BLaER1 treated with 17β-estradiol and CSF1 and Interleukin-3, amounts not matched to agents 10 nM and 100 nM (cell line): ENCODE data around the gene LRBA.
"Not testable (repeated sequence)": the region's sequence is repeated elsewhere in the genome, so short reads cannot be mapped to it uniquely, and the experiment has no call there.

Experiments
- H3K27ac ChIP-seq, 11 experiments: shearing (Covaris generic); formaldehyde crosslinking; 2 replicates each; pipeline ENCODE4 v1.8.1; 2022
- H3K27me3 ChIP-seq, 11 experiments: shearing (Covaris generic); formaldehyde crosslinking; 2 replicates each; pipeline ENCODE4 v1.8.1; 2022
- H3K36me3 ChIP-seq, 11 experiments: shearing (Covaris generic); formaldehyde crosslinking; 2 replicates each; pipeline ENCODE4 v1.8.1; 2022
- H3K4me1 ChIP-seq, 10 experiments: shearing (Covaris generic); formaldehyde crosslinking; 2 replicates each; pipeline ENCODE4 v1.8.1; 2022
- H3K4me2 ChIP-seq, 11 experiments: shearing (Covaris generic); formaldehyde crosslinking; 2 replicates each; pipeline ENCODE4 v1.8.1; 2022
- H3K4me3 ChIP-seq, 10 experiments: shearing (Covaris generic); formaldehyde crosslinking; 2 replicates each; pipeline ENCODE4 v1.8.1; 2022
- H3K9ac ChIP-seq, 11 experiments: shearing (Covaris generic); formaldehyde crosslinking; 2 replicates each; pipeline ENCODE4 v1.8.1; 2022
- H3K9me3 ChIP-seq, 11 experiments: shearing (Covaris generic); formaldehyde crosslinking; replicated peaks in 1 of 11; 2 replicates each; pipeline ENCODE4 v1.8.1; 2022
- H4K20me1 ChIP-seq, 11 experiments: shearing (Covaris generic); formaldehyde crosslinking; 2 replicates each; pipeline ENCODE4 v1.8.1; 2022
- Cebpa-rat ChIP-seq, 11 experiments: shearing (Covaris generic); IDR thresholded peaks; 2 replicates each; pipeline ENCODE4 v1.8.1; 2022

LRBA gene

GRCh38 chr4:150515135-150515534 lies 499.9 kb downstream of the LRBA start:
- H3K9ac ChIP-seq, result no peak overlapping the region
- no peaks in the 10 kb centered on the region for H3K36me3 ChIP-seq
- no peak overlapping the region for H3K4me3 ChIP-seq
- no peaks in the 10 kb centered on the region for H3K27me3 ChIP-seq
- no peaks in the 10 kb centered on the region for H4K20me1 ChIP-seq
- no peaks in the 10 kb centered on the region for H3K9me3 ChIP-seq
- no peak overlapping the region for H3K4me2 ChIP-seq
- no peak overlapping the region for H3K27ac ChIP-seq
- no peaks in the 10 kb centered on the region for H3K4me1 ChIP-seq
- TF ChIP-seq Cebpa-rat (IDR thresholded peaks at IDR 0.05), result no peak

- Histone ChIP-seq H3K9ac (no peak overlapping the region), H3K4me3 (no peak overlapping the region), H3K36me3 (no peaks in the 10 kb centered on the region), H3K4me2 (no peak overlapping the region), H3K4me1 (no peaks in the 10 kb centered on the region), H3K27ac (no peak overlapping the region), H4K20me1 (no peaks in the 10 kb centered on the region), H3K9me3 (no peaks in the 10 kb centered on the region), H3K27me3 (no peaks in the 10 kb centered on the region)
- TF ChIP-seq Cebpa-rat (IDR thresholded peaks at IDR 0.05), result no peak
These were observed 500.4 kb downstream of the LRBA start for GRCh38 chr4:150514709-150515108.

- H3K27ac ChIP-seq, result no peak overlapping the region
- no peak overlapping the region for H3K4me2 ChIP-seq
- H3K4me3 ChIP-seq, result no peak overlapping the region
- no peaks in the 10 kb centered on the region for H4K20me1 ChIP-seq
- H3K36me3 ChIP-seq, result no peaks in the 10 kb centered on the region
- no peak for TF ChIP-seq Cebpa-rat (IDR thresholded peaks at IDR 0.05)
- no peaks in the 10 kb centered on the region for H3K4me1 ChIP-seq
- H3K9me3 ChIP-seq, result no peaks in the 10 kb centered on the region; a peak in 1 of 22 replicates
- no peaks in the 10 kb centered on the region for H3K27me3 ChIP-seq
- no peak overlapping the region for H3K9ac ChIP-seq
These were observed 504.8 kb downstream of the LRBA start for GRCh38 chr4:150510176-150510865.

- not testable (repeated sequence) for H3K4me2 ChIP-seq, H3K9me3 ChIP-seq, H3K27ac ChIP-seq, H3K9ac ChIP-seq, H3K4me1 ChIP-seq, H3K27me3 ChIP-seq, H3K4me3 ChIP-seq, H4K20me1 ChIP-seq, H3K36me3 ChIP-seq
These were observed 507.4 kb downstream of the LRBA start for GRCh38 chr4:150507656-150508055.

GRCh38 chr4:150501983-150502382 lies 513.1 kb downstream of the LRBA start:
- Histone ChIP-seq H3K9me3 (peaks cover 0 to 4% (median 0%) of the 10 kb centered on the region in 11 experiments; a peak in 2 of 22 replicates), H3K4me2 (no peak overlapping the region), H3K27me3 (no peaks in the 10 kb centered on the region), H4K20me1 (no peaks in the 10 kb centered on the region), H3K36me3 (no peaks in the 10 kb centered on the region), H3K27ac (no peak overlapping the region), H3K9ac (no peak overlapping the region), H3K4me3 (no peak overlapping the region), H3K4me1 (peaks cover 0 to 10% (median 2%) of the 10 kb centered on the region in 10 experiments; a peak in 7 of 20 replicates)
- TF ChIP-seq Cebpa-rat (IDR thresholded peaks at IDR 0.05), result no peak

- Histone ChIP-seq H3K9ac (no peak overlapping the region), H3K36me3 (no peaks in the 10 kb centered on the region), H3K4me1 (peaks cover 0 to 10% (median 2%) of the 10 kb centered on the region in 10 experiments; a peak in 7 of 20 replicates), H3K4me2 (peak overlapping the region in 3 of 11 experiments; percentile 18 to 36 (median 28); a peak in 4 of 22 replicates), H3K27ac (no peak overlapping the region), H4K20me1 (no peaks in the 10 kb centered on the region), H3K9me3 (peaks cover 0 to 4% (median 0%) of the 10 kb centered on the region in 11 experiments; a peak in 2 of 22 replicates), H3K27me3 (no peaks in the 10 kb centered on the region), H3K4me3 (no peak overlapping the region)
- peak in 5 of 11 experiments; percentile 30 to 61 (median 51); a peak in 4 of 22 replicates for TF ChIP-seq Cebpa-rat (IDR thresholded peaks at IDR 0.05)
These were observed 513.9 kb downstream of the LRBA start for GRCh38 chr4:150501009-150501727.

- H3K9me3 ChIP-seq, result no peaks in the 10 kb centered on the region
- no peak overlapping the region for H3K4me2 ChIP-seq
- no peaks in the 10 kb centered on the region for H3K27me3 ChIP-seq
- no peak for TF ChIP-seq Cebpa-rat (IDR thresholded peaks at IDR 0.05)
- H3K4me3 ChIP-seq, result no peak overlapping the region
- H3K27ac ChIP-seq, result no peak overlapping the region
- H3K36me3 ChIP-seq, result no peaks in the 10 kb centered on the region
- H4K20me1 ChIP-seq, result no peaks in the 10 kb centered on the region
- H3K4me1 ChIP-seq, result peaks cover 0 to 10% (median 2%) of the 10 kb centered on the region in 10 experiments; a peak in 7 of 20 replicates
- H3K9ac ChIP-seq, result no peak overlapping the region
These were observed 517.5 kb downstream of the LRBA start for GRCh38 chr4:150497612-150498011.

- Histone ChIP-seq H3K9ac (no peak overlapping the region), H3K4me3 (no peak overlapping the region)
- TF ChIP-seq Cebpa-rat (IDR thresholded peaks at IDR 0.05), result no peak
These were observed 519.5 kb downstream of the LRBA start for GRCh38 chr4:150495550-150495949.

GRCh38 chr4:150493851-150494250 lies 521.2 kb downstream of the LRBA start:
- TF ChIP-seq Cebpa-rat (IDR thresholded peaks at IDR 0.05), result no peak
- Histone ChIP-seq H3K4me3 (no peak overlapping the region), H3K27me3 (no peaks in the 10 kb centered on the region), H3K27ac (no peak overlapping the region), H3K4me1 (no peaks in the 10 kb centered on the region), H4K20me1 (no peaks in the 10 kb centered on the region), H3K4me2 (peak overlapping the region in 1 of 11 experiments; percentile 16; a peak in 1 of 22 replicates), H3K36me3 (no peaks in the 10 kb centered on the region), H3K9ac (no peak overlapping the region), H3K9me3 (no peaks in the 10 kb centered on the region)

More at GRCh38 chr4:150495550-150495949, 519.5 kb downstream of the LRBA start:
- Histone ChIP-seq H3K36me3 (no peaks in the 10 kb centered on the region), H3K27me3 (no peaks in the 10 kb centered on the region), H3K4me2 (no peak overlapping the region), H3K4me1 (no peaks in the 10 kb centered on the region), H3K9me3 (no peaks in the 10 kb centered on the region), H3K27ac (no peak overlapping the region), H4K20me1 (no peaks in the 10 kb centered on the region)
